Breast epithelium (tissue), 3 donors: ENCODE data around the gene LANCL2.

ENCODE experiments used
- POLR2A ChIP-seq: fragments of 450-650 bp; IDR thresholded peaks from one replicate; pipeline ENCODE4 v1.6.1; 2016; ENCODE audit warnings: antibody characterized with exemption, mild to moderate bottlenecking, moderate library complexity
- TF ChIP-seq, protein P1 (sequence below), 3 donors: fragments of 450-650 bp; IDR thresholded peaks; one replicate each; pipeline ENCODE4 v1.5.1; 2016 to 2017; ENCODE audit warnings: antibody characterized with exemption in 3 of 3, mild to moderate bottlenecking in 3 of 3, moderate library complexity in 3 of 3

DNA sequence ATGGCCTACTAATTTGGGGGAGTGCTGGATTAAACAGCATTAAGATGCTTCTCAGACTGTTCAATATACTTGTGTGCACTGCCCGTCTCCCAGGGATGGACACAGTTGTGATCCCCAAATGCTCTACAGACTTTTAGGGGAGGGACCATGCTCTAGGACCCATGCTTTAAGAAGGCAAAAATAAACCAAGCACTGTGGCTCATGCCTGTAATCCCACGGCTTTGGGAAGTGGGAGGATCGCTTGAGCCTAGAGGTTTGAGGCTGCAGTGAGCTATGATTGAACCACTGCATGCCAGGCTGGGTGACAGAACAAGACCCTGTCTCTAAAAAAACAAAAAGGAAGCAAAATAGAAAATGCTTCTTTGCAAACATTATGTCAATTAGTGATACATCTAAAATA lies 104.6 kb downstream of the LANCL2 start:
- TF ChIP-seq, protein P1, sequence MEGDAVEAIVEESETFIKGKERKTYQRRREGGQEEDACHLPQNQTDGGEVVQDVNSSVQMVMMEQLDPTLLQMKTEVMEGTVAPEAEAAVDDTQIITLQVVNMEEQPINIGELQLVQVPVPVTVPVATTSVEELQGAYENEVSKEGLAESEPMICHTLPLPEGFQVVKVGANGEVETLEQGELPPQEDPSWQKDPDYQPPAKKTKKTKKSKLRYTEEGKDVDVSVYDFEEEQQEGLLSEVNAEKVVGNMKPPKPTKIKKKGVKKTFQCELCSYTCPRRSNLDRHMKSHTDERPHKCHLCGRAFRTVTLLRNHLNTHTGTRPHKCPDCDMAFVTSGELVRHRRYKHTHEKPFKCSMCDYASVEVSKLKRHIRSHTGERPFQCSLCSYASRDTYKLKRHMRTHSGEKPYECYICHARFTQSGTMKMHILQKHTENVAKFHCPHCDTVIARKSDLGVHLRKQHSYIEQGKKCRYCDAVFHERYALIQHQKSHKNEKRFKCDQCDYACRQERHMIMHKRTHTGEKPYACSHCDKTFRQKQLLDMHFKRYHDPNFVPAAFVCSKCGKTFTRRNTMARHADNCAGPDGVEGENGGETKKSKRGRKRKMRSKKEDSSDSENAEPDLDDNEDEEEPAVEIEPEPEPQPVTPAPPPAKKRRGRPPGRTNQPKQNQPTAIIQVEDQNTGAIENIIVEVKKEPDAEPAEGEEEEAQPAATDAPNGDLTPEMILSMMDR (IDR thresholded peaks at IDR 0.05), result no peak
- TF ChIP-seq POLR2A, result no peak
